ENCODE data around the gene TMEM86B.

The TMEM86B gene

GRCh38 chr19:55232986-55233385, 4.4 kb upstream of the TMEM86B start:
- FAIRE-seq (no peak), DNase-seq (ENCODE audit: insufficient read length) (no peak)
- TF ChIP-seq POLR2A (IDR thresholded peaks at IDR 0.05; ENCODE audit: low read depth, low read length) (no peak), TAF1 (IDR thresholded peaks at IDR 0.05; ENCODE audit: borderline replicate concordance, low read depth, low read length) (no peak), POLR2AphosphoS5 (IDR thresholded peaks at IDR 0.05; ENCODE audit: low read depth, low read length) (no peak)

- no peak for FAIRE-seq
- no peak for TF ChIP-seq POLR2AphosphoS5 (IDR thresholded peaks at IDR 0.05; ENCODE audit: low read depth, low read length)
- no peak for TF ChIP-seq TAF1 (IDR thresholded peaks at IDR 0.05; ENCODE audit: borderline replicate concordance, low read depth, low read length)
- no peak for TF ChIP-seq POLR2A (IDR thresholded peaks at IDR 0.05; ENCODE audit: low read depth, low read length)
- DNase-seq (ENCODE audit: insufficient read length): no peak
Observed at GRCh38 chr19:55232286-55232602, 3.7 kb upstream of the TMEM86B start.

GRCh38 chr19:55231391-55232285, 3.1 kb upstream of the TMEM86B start:
- no peak for FAIRE-seq
- TF ChIP-seq POLR2A (IDR thresholded peaks at IDR 0.05; ENCODE audit: low read depth, low read length) (no peak), TAF1 (IDR thresholded peaks at IDR 0.05; ENCODE audit: borderline replicate concordance, low read depth, low read length) (no peak)
- DNase-seq (ENCODE audit: insufficient read length): no peak

- DNase-seq (ENCODE audit: insufficient read length): no peak
- TF ChIP-seq TAF1 (IDR thresholded peaks at IDR 0.05; ENCODE audit: borderline replicate concordance, low read depth, low read length): no peak
- TF ChIP-seq POLR2A (IDR thresholded peaks at IDR 0.05; ENCODE audit: low read depth, low read length): no peak
- TF ChIP-seq POLR2AphosphoS5 (IDR thresholded peaks at IDR 0.05; ENCODE audit: low read depth, low read length): no peak
- FAIRE-seq: no peak
Observed at GRCh38 chr19:55230780-55231179, 2.2 kb upstream of the TMEM86B start.

- TF ChIP-seq POLR2A (IDR thresholded peaks at IDR 0.05; ENCODE audit: low read depth, low read length) (no peak), TAF1 (IDR thresholded peaks at IDR 0.05; ENCODE audit: borderline replicate concordance, low read depth, low read length) (no peak), POLR2AphosphoS5 (IDR thresholded peaks at IDR 0.05; ENCODE audit: low read depth, low read length) (no peak)
Observed at GRCh38 chr19:55230329-55230728, 1.8 kb upstream of the TMEM86B start.

GRCh38 chr19:55229789-55230182, 1.2 kb upstream of the TMEM86B start:
- DNase-seq (ENCODE audit: insufficient read length) (no peak), FAIRE-seq (no peak)
- no peak for TF ChIP-seq POLR2AphosphoS5 (IDR thresholded peaks at IDR 0.05; ENCODE audit: low read depth, low read length)
- no peak for TF ChIP-seq TAF1 (IDR thresholded peaks at IDR 0.05; ENCODE audit: borderline replicate concordance, low read depth, low read length)
- TF ChIP-seq POLR2A (IDR thresholded peaks at IDR 0.05; ENCODE audit: low read depth, low read length): no peak

More at GRCh38 chr19:55230329-55230728, 1.8 kb upstream of the TMEM86B start:
- no peak for DNase-seq (ENCODE audit: insufficient read length)
- no peak for FAIRE-seq

DNA sequence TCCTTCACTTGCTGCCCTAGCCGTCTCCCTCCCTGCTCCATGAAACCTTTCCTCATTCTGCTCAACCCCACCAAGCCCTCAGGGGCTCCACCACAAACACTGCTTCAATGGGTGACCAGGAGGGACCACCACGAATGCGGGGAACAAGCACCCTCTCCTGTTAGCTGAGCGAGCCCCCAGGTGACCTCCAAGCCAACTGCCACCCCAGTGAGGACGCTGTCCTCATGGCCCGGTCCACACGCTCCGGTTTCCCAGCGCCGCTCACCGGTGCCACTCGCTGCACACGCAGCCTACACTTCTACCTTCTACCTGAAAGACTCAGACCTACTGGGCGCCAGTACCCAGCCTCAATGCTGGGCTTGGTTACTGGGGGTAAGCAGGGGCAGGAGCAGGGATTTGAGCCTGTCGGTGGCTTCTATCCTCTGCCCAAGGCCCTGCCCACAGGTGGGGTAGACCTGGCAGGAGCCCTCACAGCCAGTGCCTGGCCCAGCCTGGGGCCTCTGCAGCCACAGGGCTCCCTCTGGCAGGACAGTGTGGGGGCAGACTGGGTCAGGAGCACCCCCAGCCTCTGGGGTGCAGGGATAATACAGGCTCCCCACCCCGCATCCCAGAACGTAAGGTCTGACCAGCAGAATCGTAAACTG, 704 bp upstream of the TMEM86B start:
- FAIRE-seq (no peak), DNase-seq (ENCODE audit: insufficient read length) (no peak)
- TF ChIP-seq POLR2AphosphoS5 (IDR thresholded peaks at IDR 0.05; ENCODE audit: low read depth, low read length) (0 out of 2 replicates have a peak, but pooled peaks have one; percentile 26), TAF1 (IDR thresholded peaks at IDR 0.05; ENCODE audit: borderline replicate concordance, low read depth, low read length) (no peak)

DNA sequence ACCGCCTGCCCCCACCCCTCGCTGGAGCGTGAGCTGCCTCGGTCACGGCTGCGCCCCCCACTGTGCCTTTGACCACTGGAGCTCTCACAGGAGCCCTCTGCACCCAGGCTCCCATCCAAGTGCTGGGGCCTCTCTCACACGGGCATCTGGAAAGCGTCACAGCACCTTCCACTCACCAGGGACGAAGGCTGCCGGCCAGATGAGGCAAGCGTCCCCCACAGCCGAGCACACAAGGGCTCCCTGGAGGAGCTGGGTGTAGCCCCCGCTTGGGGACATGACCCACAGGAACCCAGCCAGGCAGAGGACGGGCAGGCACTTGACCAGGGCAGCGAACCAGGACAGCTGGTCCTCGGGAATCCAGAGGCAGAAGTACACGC, 560 bp downstream of the TMEM86B start:
- FAIRE-seq (no peak), DNase-seq (ENCODE audit: insufficient read length) (no peak)
- no peak for TF ChIP-seq TAF1 (IDR thresholded peaks at IDR 0.05; ENCODE audit: borderline replicate concordance, low read depth, low read length)
- TF ChIP-seq POLR2AphosphoS5 (IDR thresholded peaks at IDR 0.05; ENCODE audit: low read depth, low read length): no peak; the same call in 1 of the 2 replicates
- TF ChIP-seq POLR2A (IDR thresholded peaks at IDR 0.05; ENCODE audit: low read depth, low read length): no peak

DNA sequence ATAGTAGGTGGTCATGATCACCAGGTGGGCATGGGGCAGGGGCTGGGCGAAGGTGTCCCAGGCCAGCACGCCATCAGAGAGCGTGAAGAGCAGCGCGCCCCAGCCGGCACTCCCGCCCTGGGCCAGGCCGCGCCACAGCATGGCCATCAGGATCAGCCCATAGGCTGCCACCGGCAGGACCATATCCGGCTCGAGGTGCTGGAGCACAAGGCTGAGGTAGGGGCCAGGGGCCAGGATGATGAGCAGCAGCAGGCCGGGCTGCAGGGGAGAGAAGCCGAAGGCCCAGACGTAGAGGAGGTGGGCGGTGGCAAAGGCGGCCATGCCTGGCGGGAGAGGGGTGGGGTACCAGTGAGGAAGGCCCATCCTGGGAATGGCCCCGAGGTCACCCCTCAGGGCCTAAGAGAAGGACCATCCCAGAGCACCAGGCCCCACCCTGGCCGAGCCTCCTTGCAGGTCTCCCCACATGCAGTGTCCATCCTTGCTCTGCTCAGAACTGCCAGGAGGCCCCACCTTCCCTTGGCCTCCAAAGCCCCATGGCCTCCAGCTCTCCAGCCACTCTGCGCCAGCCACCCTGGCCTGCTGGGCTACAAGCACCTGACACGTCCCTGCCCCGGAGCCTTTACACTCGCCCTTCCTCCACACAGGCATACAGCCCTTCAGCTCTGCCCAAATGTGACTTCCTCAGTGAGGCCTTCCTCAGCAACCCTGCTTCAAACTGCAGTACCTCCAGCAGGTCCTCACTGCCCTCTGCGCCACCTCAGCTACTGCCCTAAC, 1.1 kb downstream of the TMEM86B start:
- DNase-seq (ENCODE audit: insufficient read length) (no peak), FAIRE-seq (no peak)
- TF ChIP-seq POLR2A (IDR thresholded peaks at IDR 0.05; ENCODE audit: low read depth, low read length) (no peak), POLR2AphosphoS5 (IDR thresholded peaks at IDR 0.05; ENCODE audit: low read depth, low read length) (no peak; the same call in 1 of the 2 replicates), TAF1 (IDR thresholded peaks at IDR 0.05; ENCODE audit: borderline replicate concordance, low read depth, low read length) (no peak)

GRCh38 chr19:55226788-55227187, 1.8 kb downstream of the TMEM86B start:
- TF ChIP-seq POLR2AphosphoS5 (IDR thresholded peaks at IDR 0.05; ENCODE audit: low read depth, low read length): no peak
- no peak for TF ChIP-seq TAF1 (IDR thresholded peaks at IDR 0.05; ENCODE audit: borderline replicate concordance, low read depth, low read length)
- no peak for TF ChIP-seq POLR2A (IDR thresholded peaks at IDR 0.05; ENCODE audit: low read depth, low read length)
- FAIRE-seq (no peak), DNase-seq (ENCODE audit: insufficient read length) (no peak)

GRCh38 chr19:55226273-55226672, 2.3 kb downstream of the TMEM86B start:
- TF ChIP-seq POLR2AphosphoS5 (IDR thresholded peaks at IDR 0.05; ENCODE audit: low read depth, low read length): no peak
- TF ChIP-seq TAF1 (IDR thresholded peaks at IDR 0.05; ENCODE audit: borderline replicate concordance, low read depth, low read length): no peak
- TF ChIP-seq POLR2A (IDR thresholded peaks at IDR 0.05; ENCODE audit: low read depth, low read length): no peak
- FAIRE-seq (no peak), DNase-seq (ENCODE audit: insufficient read length) (no peak)

All from GM12892 (cell line).